ENCODE measurements around the gene GAK. TPM values are rescaled to one million over a fixed set of nuclear protein-coding genes. Genes with fewer than 3 reads are reported as not detected.

GAK gene
- polyA plus RNA-seq, 1 donor from 2014 or later, result 58.8 TPM

DNA sequence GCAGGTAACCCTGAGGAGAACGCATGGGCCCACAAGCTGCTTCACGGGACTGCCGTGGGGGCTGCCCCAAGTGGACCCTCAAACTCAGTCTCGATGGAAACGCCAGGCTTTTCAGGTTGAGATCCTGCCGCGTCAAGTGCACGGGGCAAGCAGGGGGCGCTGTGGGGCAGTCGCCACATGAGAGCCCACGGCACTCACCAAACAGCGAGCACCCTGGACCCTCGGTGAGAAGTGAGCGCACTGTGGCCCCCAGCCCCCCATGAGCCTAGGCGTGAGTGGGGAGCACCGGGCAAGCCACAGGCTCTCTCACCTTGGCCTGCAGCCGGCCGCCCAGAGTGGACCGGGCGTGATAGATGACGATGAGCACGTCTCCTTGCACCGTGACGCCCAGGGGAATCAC is 55.3 kb downstream of the GAK start:
- no peak overlapping the region for H3K27ac ChIP-seq (ENCODE audit: low read length)

DNA sequence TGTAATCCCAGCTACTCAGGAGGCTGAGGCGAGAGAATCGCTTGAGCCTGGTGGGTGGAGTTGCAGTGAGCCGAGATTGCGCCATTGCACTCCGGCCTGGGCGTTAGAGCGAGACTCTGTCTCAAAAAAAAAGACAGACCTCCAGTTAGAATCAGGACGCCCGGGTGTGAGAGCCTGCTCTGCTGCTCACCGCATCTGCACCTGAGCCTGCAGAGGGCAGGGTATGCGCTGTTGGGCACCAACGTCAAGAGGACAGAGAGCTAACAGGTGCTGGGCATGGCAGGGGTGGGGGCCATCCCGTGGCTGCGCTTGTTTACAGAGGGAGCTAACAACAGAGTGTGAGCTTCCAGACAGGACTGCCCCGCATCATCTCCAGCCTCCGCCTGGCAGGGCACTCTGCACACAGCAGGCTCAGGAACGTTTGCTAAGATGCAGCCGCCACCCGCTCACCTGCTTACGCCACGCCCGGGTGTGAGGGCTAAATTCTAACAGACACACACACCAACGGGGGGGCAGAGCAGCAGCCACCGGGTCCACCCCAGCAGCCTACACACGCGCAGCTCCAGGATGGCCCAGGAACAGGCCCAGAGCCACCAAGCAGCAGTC is 56.2 kb downstream of the GAK start:
- H3K27me3 ChIP-seq (ENCODE audit: insufficient read depth, low read depth, low read length), result no peaks in the 10 kb centered on the region
- no peaks in the 10 kb centered on the region for H3K36me3 ChIP-seq (ENCODE audit: insufficient read depth, low read length)
- no peak overlapping the region for H2AFZ ChIP-seq (ENCODE audit: low read depth, low read length)
- H3K9ac ChIP-seq (ENCODE audit: low read length), result no peak overlapping the region
- no peaks in the 10 kb centered on the region for H3F3A ChIP-seq (ENCODE audit: insufficient read depth, low read length, poor library complexity, severe bottlenecking)
- no peak overlapping the region for H3K4me2 ChIP-seq (ENCODE audit: low read length)
- H3K9me3 ChIP-seq (ENCODE audit: low read length), result no peaks in the 10 kb centered on the region
- no peaks in the 10 kb centered on the region for H3K79me2 ChIP-seq (replicated peaks; ENCODE audit: insufficient read depth, low read length)
- TF ChIP-seq RAD21 (conservative IDR thresholded peaks at IDR 0.05) (no peak), MXI1 (conservative IDR thresholded peaks at IDR 0.05; ENCODE audit: poor library complexity, severe bottlenecking) (no peak), POLR2AphosphoS5 (IDR thresholded peaks at IDR 0.05) (no peak), TAF1 (IDR thresholded peaks at IDR 0.05; ENCODE audit: low read depth) (no peak), EZH2 (IDR thresholded peaks at IDR 0.05; ENCODE audit: borderline replicate concordance, insufficient read depth, low read length, poor library complexity, severe bottlenecking) (no peak), SMC3 (conservative IDR thresholded peaks at IDR 0.05; ENCODE audit: poor library complexity) (no peak), EP300 (conservative IDR thresholded peaks at IDR 0.05; ENCODE audit: poor library complexity, severe bottlenecking) (no peak)
- TF ChIP-seq, protein P1, sequence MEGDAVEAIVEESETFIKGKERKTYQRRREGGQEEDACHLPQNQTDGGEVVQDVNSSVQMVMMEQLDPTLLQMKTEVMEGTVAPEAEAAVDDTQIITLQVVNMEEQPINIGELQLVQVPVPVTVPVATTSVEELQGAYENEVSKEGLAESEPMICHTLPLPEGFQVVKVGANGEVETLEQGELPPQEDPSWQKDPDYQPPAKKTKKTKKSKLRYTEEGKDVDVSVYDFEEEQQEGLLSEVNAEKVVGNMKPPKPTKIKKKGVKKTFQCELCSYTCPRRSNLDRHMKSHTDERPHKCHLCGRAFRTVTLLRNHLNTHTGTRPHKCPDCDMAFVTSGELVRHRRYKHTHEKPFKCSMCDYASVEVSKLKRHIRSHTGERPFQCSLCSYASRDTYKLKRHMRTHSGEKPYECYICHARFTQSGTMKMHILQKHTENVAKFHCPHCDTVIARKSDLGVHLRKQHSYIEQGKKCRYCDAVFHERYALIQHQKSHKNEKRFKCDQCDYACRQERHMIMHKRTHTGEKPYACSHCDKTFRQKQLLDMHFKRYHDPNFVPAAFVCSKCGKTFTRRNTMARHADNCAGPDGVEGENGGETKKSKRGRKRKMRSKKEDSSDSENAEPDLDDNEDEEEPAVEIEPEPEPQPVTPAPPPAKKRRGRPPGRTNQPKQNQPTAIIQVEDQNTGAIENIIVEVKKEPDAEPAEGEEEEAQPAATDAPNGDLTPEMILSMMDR (IDR thresholded peaks at IDR 0.05; ENCODE audit: poor library complexity, severe bottlenecking), result no peak
- TF ChIP-seq, protein P2, sequence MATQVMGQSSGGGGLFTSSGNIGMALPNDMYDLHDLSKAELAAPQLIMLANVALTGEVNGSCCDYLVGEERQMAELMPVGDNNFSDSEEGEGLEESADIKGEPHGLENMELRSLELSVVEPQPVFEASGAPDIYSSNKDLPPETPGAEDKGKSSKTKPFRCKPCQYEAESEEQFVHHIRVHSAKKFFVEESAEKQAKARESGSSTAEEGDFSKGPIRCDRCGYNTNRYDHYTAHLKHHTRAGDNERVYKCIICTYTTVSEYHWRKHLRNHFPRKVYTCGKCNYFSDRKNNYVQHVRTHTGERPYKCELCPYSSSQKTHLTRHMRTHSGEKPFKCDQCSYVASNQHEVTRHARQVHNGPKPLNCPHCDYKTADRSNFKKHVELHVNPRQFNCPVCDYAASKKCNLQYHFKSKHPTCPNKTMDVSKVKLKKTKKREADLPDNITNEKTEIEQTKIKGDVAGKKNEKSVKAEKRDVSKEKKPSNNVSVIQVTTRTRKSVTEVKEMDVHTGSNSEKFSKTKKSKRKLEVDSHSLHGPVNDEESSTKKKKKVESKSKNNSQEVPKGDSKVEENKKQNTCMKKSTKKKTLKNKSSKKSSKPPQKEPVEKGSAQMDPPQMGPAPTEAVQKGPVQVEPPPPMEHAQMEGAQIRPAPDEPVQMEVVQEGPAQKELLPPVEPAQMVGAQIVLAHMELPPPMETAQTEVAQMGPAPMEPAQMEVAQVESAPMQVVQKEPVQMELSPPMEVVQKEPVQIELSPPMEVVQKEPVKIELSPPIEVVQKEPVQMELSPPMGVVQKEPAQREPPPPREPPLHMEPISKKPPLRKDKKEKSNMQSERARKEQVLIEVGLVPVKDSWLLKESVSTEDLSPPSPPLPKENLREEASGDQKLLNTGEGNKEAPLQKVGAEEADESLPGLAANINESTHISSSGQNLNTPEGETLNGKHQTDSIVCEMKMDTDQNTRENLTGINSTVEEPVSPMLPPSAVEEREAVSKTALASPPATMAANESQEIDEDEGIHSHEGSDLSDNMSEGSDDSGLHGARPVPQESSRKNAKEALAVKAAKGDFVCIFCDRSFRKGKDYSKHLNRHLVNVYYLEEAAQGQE (IDR thresholded peaks at IDR 0.05; ENCODE audit: borderline replicate concordance), result no peak
- no peaks in the 10 kb centered on the region for H4K20me1 ChIP-seq (ENCODE audit: insufficient read depth)
- no peaks in the 10 kb centered on the region for H3K9me2 ChIP-seq (ENCODE audit: insufficient read depth, low read length)
- H3K27ac ChIP-seq (ENCODE audit: low read length), result no peak overlapping the region
- H3K4me3 ChIP-seq (ENCODE audit: low read length), result no peak overlapping the region

More for the DNA sequence above, 55.3 kb downstream of the GAK start:
- Histone ChIP-seq H3K4me2 (ENCODE audit: low read length) (no peak overlapping the region), H2AFZ (ENCODE audit: low read depth, low read length) (no peak overlapping the region), H3K36me3 (ENCODE audit: insufficient read depth, low read length) (no peaks in the 10 kb centered on the region), H3K4me3 (ENCODE audit: low read length) (no peak overlapping the region), H3K9me3 (ENCODE audit: low read length) (no peaks in the 10 kb centered on the region), H3K79me2 (replicated peaks; ENCODE audit: insufficient read depth, low read length) (no peaks in the 10 kb centered on the region), H3K27me3 (ENCODE audit: insufficient read depth, low read depth, low read length) (no peaks in the 10 kb centered on the region), H3K9me2 (ENCODE audit: insufficient read depth, low read length) (no peaks in the 10 kb centered on the region), H3F3A (ENCODE audit: insufficient read depth, low read length, poor library complexity, severe bottlenecking) (no peaks in the 10 kb centered on the region), H4K20me1 (ENCODE audit: insufficient read depth) (no peaks in the 10 kb centered on the region), H3K9ac (ENCODE audit: low read length) (no peak overlapping the region)
- TF ChIP-seq, protein P1 (IDR thresholded peaks at IDR 0.05; ENCODE audit: poor library complexity, severe bottlenecking), result peak; percentile 9
- TF ChIP-seq RAD21 (conservative IDR thresholded peaks at IDR 0.05), result no peak
